ENCODE data around the gene SLC25A1. TPM values are rescaled to one million over a fixed set of nuclear protein-coding genes. Genes with fewer than 3 reads are reported as not detected.

Gene SLC25A1
- 47.7 and 48.4 TPM in 2 replicates for total RNA-seq
- total RNA-seq (2013): 36.7 TPM
- polyA plus RNA-seq: 30.8 and 41.3 TPM in 2 replicates
- polyA minus RNA-seq: 61.9 and 69.1 TPM in 2 replicates

DNA sequence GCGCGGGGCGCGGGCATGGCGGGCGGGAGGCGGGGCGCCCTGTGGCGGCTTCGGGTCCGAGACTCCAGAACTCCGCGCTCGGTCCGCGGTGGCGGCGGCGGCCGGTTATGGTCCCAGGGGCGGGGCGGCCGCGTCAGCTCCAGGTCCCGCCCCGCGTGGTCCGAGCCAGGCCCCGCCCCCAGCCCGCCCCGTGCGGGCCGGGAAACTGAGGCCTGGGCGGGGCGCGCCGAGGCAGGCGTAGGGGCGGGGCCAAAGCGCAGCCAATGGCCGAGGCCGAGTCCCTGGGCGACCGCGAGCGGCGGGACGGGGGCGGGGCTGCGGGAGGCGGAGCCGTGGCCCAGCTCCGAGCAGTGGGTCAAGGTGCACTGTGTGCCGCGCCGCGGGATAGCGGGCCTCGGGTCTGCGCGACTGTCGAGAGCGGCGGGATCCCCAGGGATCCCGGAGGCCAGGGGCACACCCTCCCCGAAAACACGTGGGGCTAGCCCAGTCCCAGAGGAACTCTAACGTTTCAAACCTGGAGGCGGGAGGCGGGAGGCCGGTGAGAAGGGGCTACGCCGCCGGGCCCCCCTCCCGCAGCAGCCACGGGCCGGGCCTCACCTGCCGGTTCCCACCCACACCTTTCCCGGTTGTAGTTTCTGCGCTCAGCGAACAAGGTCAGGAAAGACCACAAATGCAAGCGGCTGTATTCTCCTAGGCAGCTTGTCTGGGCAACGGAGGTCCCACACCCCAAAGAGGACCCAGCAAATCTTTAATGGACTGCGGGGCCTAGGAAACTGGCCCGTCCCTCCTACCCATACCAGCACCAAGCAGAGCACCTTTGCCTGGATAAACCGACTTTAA is at the start of gene SLC25A1:
TSS of gene SLC25A1 (minus strand) at position 80 of the 840 bp plus-strand sequence. CDS start at position 17, 63 bp downstream.
- TF ChIP-seq EZH2 (IDR thresholded peaks at IDR 0.05; ENCODE audit: borderline replicate concordance, insufficient read depth, low read depth, low read length, poor library complexity, severe bottlenecking): no peak
- TF ChIP-seq, protein P1, sequence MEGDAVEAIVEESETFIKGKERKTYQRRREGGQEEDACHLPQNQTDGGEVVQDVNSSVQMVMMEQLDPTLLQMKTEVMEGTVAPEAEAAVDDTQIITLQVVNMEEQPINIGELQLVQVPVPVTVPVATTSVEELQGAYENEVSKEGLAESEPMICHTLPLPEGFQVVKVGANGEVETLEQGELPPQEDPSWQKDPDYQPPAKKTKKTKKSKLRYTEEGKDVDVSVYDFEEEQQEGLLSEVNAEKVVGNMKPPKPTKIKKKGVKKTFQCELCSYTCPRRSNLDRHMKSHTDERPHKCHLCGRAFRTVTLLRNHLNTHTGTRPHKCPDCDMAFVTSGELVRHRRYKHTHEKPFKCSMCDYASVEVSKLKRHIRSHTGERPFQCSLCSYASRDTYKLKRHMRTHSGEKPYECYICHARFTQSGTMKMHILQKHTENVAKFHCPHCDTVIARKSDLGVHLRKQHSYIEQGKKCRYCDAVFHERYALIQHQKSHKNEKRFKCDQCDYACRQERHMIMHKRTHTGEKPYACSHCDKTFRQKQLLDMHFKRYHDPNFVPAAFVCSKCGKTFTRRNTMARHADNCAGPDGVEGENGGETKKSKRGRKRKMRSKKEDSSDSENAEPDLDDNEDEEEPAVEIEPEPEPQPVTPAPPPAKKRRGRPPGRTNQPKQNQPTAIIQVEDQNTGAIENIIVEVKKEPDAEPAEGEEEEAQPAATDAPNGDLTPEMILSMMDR (IDR thresholded peaks at IDR 0.05): no peak
- Histone ChIP-seq H4K20me1 (ENCODE audit: control insufficient read depth, insufficient read depth, low read length, poor library complexity, severe bottlenecking) (peaks cover 29% of the 10 kb centered on the region), H3K4me2 (replicated peaks; ENCODE audit: low read depth, low read length, poor library complexity, severe bottlenecking) (peak within 1 kb of the TSS; percentile 82), H3K27me3 (replicated peaks in 1 of 4; ENCODE audit: control extremely low read depth in 1 of 4, control insufficient read depth in 3 of 4, insufficient read depth in 4 of 4, low read length in 3 of 4) (no peaks in the 10 kb centered on the region), H3K9me3 (ENCODE audit: control extremely low read depth in 1 of 3, control insufficient read depth in 2 of 3, insufficient read depth in 1 of 3, low read length in 2 of 3) (peaks cover 0 to 3% (median 0%) of the 10 kb centered on the region in 3 donors), H3K4me1 (ENCODE audit: control insufficient read depth in 2 of 2, insufficient read depth in 2 of 2, low read length in 2 of 2) (peaks cover 20 to 40% of the 10 kb centered on the region in 2 donors), H3K9ac (ENCODE audit: low read length) (peak within 1 kb of the TSS; percentile 71), H3K27ac (ENCODE audit: low read length in 2 of 2) (peak within 1 kb of the TSS in 1 of 2 donors; percentile 58), H3K36me3 (replicated peaks in 1 of 2; ENCODE audit: control extremely low read depth in 1 of 2, control insufficient read depth in 1 of 2, extremely low read depth in 1 of 2, insufficient read depth in 2 of 2, low read length in 1 of 2) (peaks cover 0 to 4% of the 10 kb centered on the region in 2 experiments), H3K4me3 (ENCODE audit: control extremely low read depth in 1 of 5, extremely low read depth in 1 of 5, insufficient read depth in 1 of 5, low read depth in 2 of 5, low read length in 4 of 5) (peak within 1 kb of the TSS; percentile 18 to 76 (median 66)), H3K79me2 (ENCODE audit: control insufficient read depth, insufficient read depth, low read length) (peaks cover 12% of the 10 kb centered on the region), H2AFZ (ENCODE audit: insufficient read depth, low read depth, low read length, poor library complexity, severe bottlenecking) (peak within 1 kb of the TSS; percentile 78)
- H3K4me1 Mint-ChIP-seq: peaks cover 35% of the 10 kb centered on the region
- ATAC-seq (ENCODE audit: low read depth) (peak; percentile 80), DNase-seq (peak; percentile 86)
- peak within 1 kb of the TSS; percentile 89 for H3K27ac Mint-ChIP-seq
- no peaks in the 10 kb centered on the region for H3K9me3 Mint-ChIP-seq (ENCODE audit: insufficient read depth)
- intact Hi-C loops (cut with micrococcal nuclease): loop anchor here (1.0 to 2.0 kb wide), 8 partner anchors 35 to 1120 kb away; partner anchors contain the start of genes CDC45, CLTCL1, DGCR2 and ESS2
- under 1% methylated on average over 84 of the region's 86 CpGs for WGBS (ENCODE audit: insufficient coverage)
- CTCF ChIA-PET: interaction anchor here (0.6 to 4.4 kb wide), 15 partner anchors 33 to 453 kb away, joined by 3 to 27 read pairs (median 4); partner anchors contain the start of gene ESS2
- peak within 1 kb of the TSS; percentile 87 for H3K4me3 Mint-ChIP-seq
- no peaks in the 10 kb centered on the region for H3K27me3 Mint-ChIP-seq
- POLR2A ChIA-PET: interaction anchor here (1.2 to 1.9 kb wide), 5 partner anchors 34 to 268 kb away, joined by 3 to 8 read pairs (median 4); partner anchors contain the start of genes C22orf39, ESS2, HIRA and MRPL40

DNA sequence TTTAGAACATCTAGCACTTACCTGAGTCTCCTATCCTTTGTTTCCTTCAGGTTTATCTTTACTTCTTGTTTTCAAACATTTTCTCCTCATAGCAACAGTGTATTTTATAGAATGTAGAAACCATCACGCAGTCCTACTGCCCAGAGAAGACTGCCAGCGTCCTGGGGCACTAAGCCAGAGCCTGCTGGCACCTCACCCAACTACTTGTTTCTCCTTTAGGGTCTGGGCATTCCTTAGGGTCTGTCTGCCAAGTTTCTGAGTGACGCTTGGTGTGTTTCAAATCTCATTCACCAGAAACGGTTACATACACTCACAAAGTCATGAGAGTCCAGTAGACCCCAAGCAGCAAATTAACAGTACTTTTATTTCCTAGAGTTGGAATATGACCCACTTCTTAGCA is 49.6 kb upstream of the SLC25A1 start:
- no peaks in the 10 kb centered on the region for H3K4me1 ChIP-seq (ENCODE audit: control insufficient read depth in 2 of 2, insufficient read depth in 2 of 2, low read length in 2 of 2)
- Mint-ChIP-seq H3K4me1 (no peaks in the 10 kb centered on the region), H3K27ac (no peak overlapping the region), H3K27me3 (peaks cover 3% of the 10 kb centered on the region), H3K4me3 (no peak overlapping the region), H3K9me3 (ENCODE audit: insufficient read depth) (no peaks in the 10 kb centered on the region)
- H2AFZ ChIP-seq (ENCODE audit: insufficient read depth, low read depth, low read length, poor library complexity, severe bottlenecking): no peak overlapping the region
- ChIA-PET POLR2A (no interaction called here), CTCF (no interaction called here)
- no peaks in the 10 kb centered on the region for H3K9me3 ChIP-seq (ENCODE audit: control extremely low read depth in 1 of 3, control insufficient read depth in 2 of 3, insufficient read depth in 1 of 3, low read length in 2 of 3)
- no peak for DNase-seq
- no peaks in the 10 kb centered on the region for H3K36me3 ChIP-seq (replicated peaks in 1 of 2; ENCODE audit: control extremely low read depth in 1 of 2, control insufficient read depth in 1 of 2, extremely low read depth in 1 of 2, insufficient read depth in 2 of 2, low read length in 1 of 2)
- intact Hi-C loops (cut with micrococcal nuclease): no loop called here
- no peaks in the 10 kb centered on the region for H3K27me3 ChIP-seq (replicated peaks in 1 of 4; ENCODE audit: control extremely low read depth in 1 of 4, control insufficient read depth in 3 of 4, insufficient read depth in 4 of 4, low read length in 3 of 4)
- H3K27ac ChIP-seq (ENCODE audit: low read length in 2 of 2): no peak overlapping the region
- no peaks in the 10 kb centered on the region for H3K79me2 ChIP-seq (ENCODE audit: control insufficient read depth, insufficient read depth, low read length)
- no peak overlapping the region for H3K4me3 ChIP-seq (ENCODE audit: control extremely low read depth in 1 of 5, extremely low read depth in 1 of 5, insufficient read depth in 1 of 5, low read depth in 2 of 5, low read length in 4 of 5)
- TF ChIP-seq EZH2 (IDR thresholded peaks at IDR 0.05; ENCODE audit: borderline replicate concordance, insufficient read depth, low read depth, low read length, poor library complexity, severe bottlenecking): no peak
- TF ChIP-seq, protein P1 (IDR thresholded peaks at IDR 0.05): no peak
- no peak for ATAC-seq (ENCODE audit: low read depth)
- WGBS (ENCODE audit: insufficient coverage): 83% methylated on average over 2 of the region's 4 CpGs
- H3K9ac ChIP-seq (ENCODE audit: low read length): no peak overlapping the region
- H3K4me2 ChIP-seq (replicated peaks; ENCODE audit: low read depth, low read length, poor library complexity, severe bottlenecking): no peak overlapping the region
- no peaks in the 10 kb centered on the region for H4K20me1 ChIP-seq (ENCODE audit: control insufficient read depth, insufficient read depth, low read length, poor library complexity, severe bottlenecking)
